HEK293 (cell line): ENCODE results near the gene LKAAEAR1.
A peak's percentile ranks its signal among the peaks of the same experiment; 100 is the strongest.

Experiments
- CTCF ChIP-seq: fragments of 450-650 bp; formaldehyde crosslinking; IDR thresholded peaks from 2 replicates; pipeline ENCODE4 v1.5.1; 2016; ENCODE audit warnings: missing biosample characterization, missing genetic modification characterization
- GLI2 ChIP-seq: fragments of 450-650 bp; formaldehyde crosslinking; IDR thresholded peaks from 2 replicates; pipeline ENCODE4; 2017; ENCODE audit warnings: missing biosample characterization, missing genetic modification characterization, low read depth, borderline replicate concordance
- INSM2 ChIP-seq: fragments of 450-650 bp; formaldehyde crosslinking; IDR thresholded peaks from 2 replicates; pipeline ENCODE4 v1.5.1; 2016; ENCODE audit warnings: missing biosample characterization, missing genetic modification characterization
- KLF10 ChIP-seq: fragments of 450-650 bp; IDR thresholded peaks from 2 replicates; pipeline ENCODE4 v1.5.1; 2018; ENCODE audit warnings: missing biosample characterization, mild to moderate bottlenecking, missing genetic modification characterization
- KLF9 ChIP-seq: fragments of 450-650 bp; formaldehyde crosslinking; IDR thresholded peaks from 2 replicates; pipeline ENCODE4 v1.5.1; 2016; ENCODE audit warnings: missing biosample characterization, missing genetic modification characterization, low read depth
- MZF1 ChIP-seq: fragments of 450-650 bp; formaldehyde crosslinking; IDR thresholded peaks from 2 replicates; pipeline ENCODE4 v1.5.1; 2017; ENCODE audit warnings: missing biosample characterization, missing genetic modification characterization, borderline replicate concordance
- SALL2 ChIP-seq: fragments of 450-650 bp; formaldehyde crosslinking; IDR thresholded peaks from 2 replicates; pipeline ENCODE4 v1.5.0; 2017; ENCODE audit warnings: missing biosample characterization, mild to moderate bottlenecking, missing genetic modification characterization, borderline replicate concordance
- YY1 ChIP-seq: fragments of 450-650 bp; formaldehyde crosslinking; IDR thresholded peaks from 2 replicates; pipeline ENCODE4 v1.5.1; 2018; ENCODE audit warnings: missing biosample characterization, missing genetic modification characterization
- ZBTB21 ChIP-seq: fragments of 450-650 bp; formaldehyde crosslinking; IDR thresholded peaks from 2 replicates; pipeline ENCODE4 v1.5.1; 2017; ENCODE audit warnings: missing biosample characterization, missing genetic modification characterization
- ZBTB26 ChIP-seq: fragments of 450-650 bp; formaldehyde crosslinking; optimal IDR thresholded peaks from 2 replicates; pipeline ENCODE3; 2016; ENCODE audit warnings: missing biosample characterization, mild to moderate bottlenecking, missing genetic modification characterization
- ZNF112 ChIP-seq: fragments of 450-650 bp; formaldehyde crosslinking; IDR thresholded peaks from 2 replicates; pipeline ENCODE4 v1.5.0; 2017; ENCODE audit warnings: missing biosample characterization, missing genetic modification characterization
- ZNF138 ChIP-seq: fragments of 450-650 bp; formaldehyde crosslinking; IDR thresholded peaks from 2 replicates; pipeline ENCODE4 v1.5.1; 2016; ENCODE audit warnings: missing biosample characterization, missing genetic modification characterization, borderline replicate concordance
- ZNF146 ChIP-seq: fragments of 450-650 bp; formaldehyde crosslinking; IDR thresholded peaks from 2 replicates; pipeline ENCODE4 v1.5.1; 2016; ENCODE audit warnings: missing biosample characterization, missing genetic modification characterization
- ZNF175 ChIP-seq: fragments of 450-650 bp; formaldehyde crosslinking; IDR thresholded peaks from 2 replicates; pipeline ENCODE4 v1.5.1; 2016; ENCODE audit warnings: missing biosample characterization, missing genetic modification characterization
- ZNF19 ChIP-seq: fragments of 450-650 bp; formaldehyde crosslinking; IDR thresholded peaks from 2 replicates; pipeline ENCODE4; 2016; ENCODE audit warnings: missing biosample characterization, missing genetic modification characterization, low read depth
- ZNF223 ChIP-seq: fragments of 450-650 bp; formaldehyde crosslinking; IDR thresholded peaks from 2 replicates; pipeline ENCODE4 v1.5.1; 2016; ENCODE audit warnings: missing biosample characterization, missing genetic modification characterization
- ZNF239 ChIP-seq: fragments of 450-650 bp; formaldehyde crosslinking; IDR thresholded peaks from 2 replicates; pipeline ENCODE4 v1.5.1; 2016; ENCODE audit warnings: missing biosample characterization, missing genetic modification characterization
- ZNF24 ChIP-seq: fragments of 450-650 bp; formaldehyde crosslinking; IDR thresholded peaks from 2 replicates; pipeline ENCODE4 v1.5.1; 2016; ENCODE audit warnings: missing biosample characterization, missing genetic modification characterization
- ZNF341 ChIP-seq: fragments of 450-650 bp; formaldehyde crosslinking; IDR thresholded peaks from 2 replicates; pipeline ENCODE4; 2016; ENCODE audit warnings: low read depth, missing biosample characterization, missing genetic modification characterization
- ZNF354C ChIP-seq: fragments of 450-650 bp; formaldehyde crosslinking; IDR thresholded peaks from 2 replicates; pipeline ENCODE4 v1.5.1; 2016; ENCODE audit warnings: missing biosample characterization, missing genetic modification characterization, low read depth, borderline replicate concordance
- ZNF416 ChIP-seq: fragments of 450-650 bp; formaldehyde crosslinking; IDR thresholded peaks from 2 replicates; pipeline ENCODE4 v1.5.1; 2016; ENCODE audit warnings: missing biosample characterization, missing genetic modification characterization
- ZNF514 ChIP-seq: fragments of 450-650 bp; formaldehyde crosslinking; IDR thresholded peaks from 2 replicates; pipeline ENCODE4 v1.5.1; 2016; ENCODE audit warnings: missing biosample characterization, missing genetic modification characterization
- ZNF521 ChIP-seq: fragments of 450-650 bp; formaldehyde crosslinking; IDR thresholded peaks from 2 replicates; pipeline ENCODE4 v1.5.1; 2017; ENCODE audit warnings: missing biosample characterization, mild to moderate bottlenecking, missing genetic modification characterization
- ZNF544 ChIP-seq: fragments of 450-650 bp; formaldehyde crosslinking; IDR thresholded peaks from 2 replicates; pipeline ENCODE4 v1.5.0; 2017; ENCODE audit warnings: missing biosample characterization, missing genetic modification characterization
- ZNF585B ChIP-seq: fragments of 450-650 bp; formaldehyde crosslinking; IDR thresholded peaks from 2 replicates; pipeline ENCODE4 v1.5.1; 2016; ENCODE audit warnings: missing biosample characterization, missing genetic modification characterization
- ZNF639 ChIP-seq: fragments of 450-650 bp; formaldehyde crosslinking; IDR thresholded peaks from 2 replicates; pipeline ENCODE4 v1.5.1; 2016; ENCODE audit warnings: missing biosample characterization, missing genetic modification characterization
- ZNF645 ChIP-seq: fragments of 450-650 bp; formaldehyde crosslinking; IDR thresholded peaks from 2 replicates; pipeline ENCODE4; 2016; ENCODE audit warnings: missing biosample characterization, missing genetic modification characterization
- ZNF660 ChIP-seq: fragments of 450-650 bp; IDR thresholded peaks from 2 replicates; pipeline ENCODE4 v1.5.1; 2018; ENCODE audit warnings: missing biosample characterization, mild to moderate bottlenecking, missing genetic modification characterization
- ZNF664 ChIP-seq: fragments of 450-650 bp; formaldehyde crosslinking; IDR thresholded peaks from 2 replicates; pipeline ENCODE4 v1.5.1; 2016; ENCODE audit warnings: missing biosample characterization, missing genetic modification characterization
- ZNF76 ChIP-seq: fragments of 450-650 bp; formaldehyde crosslinking; IDR thresholded peaks from 2 replicates; pipeline ENCODE4; 2016; ENCODE audit warnings: low read depth, missing biosample characterization, missing genetic modification characterization, borderline replicate concordance
- ZNF768 ChIP-seq: fragments of 450-650 bp; formaldehyde crosslinking; IDR thresholded peaks from 2 replicates; pipeline ENCODE4 v1.5.1; 2018; ENCODE audit warnings: missing biosample characterization, mild to moderate bottlenecking, missing genetic modification characterization
- ZNF792 ChIP-seq: fragments of 450-650 bp; formaldehyde crosslinking; IDR thresholded peaks from 2 replicates; pipeline ENCODE4 v1.5.1; 2016; ENCODE audit warnings: missing biosample characterization, missing genetic modification characterization
- ZSCAN4 ChIP-seq: fragments of 450-650 bp; formaldehyde crosslinking; IDR thresholded peaks from 2 replicates; pipeline ENCODE4 v1.5.1; 2017; ENCODE audit warnings: missing biosample characterization, missing genetic modification characterization

LKAAEAR1 gene

GRCh38 chr20:64038565-64039292 lies 45.5 kb downstream of the LKAAEAR1 start (continued):
- TF ChIP-seq KLF10 (tag by site-specific recombination) (no peak; the same call in 1 of the 2 replicates), ZNF514 (tag by site-specific recombination) (no peak), ZBTB26 (peak; percentile 99), ZSCAN4 (tag by site-specific recombination) (no peak), ZNF639 (tag by site-specific recombination) (no peak), ZBTB21 (no peak), GLI2 (no peak), KLF9 (peak; percentile 53; the same call in 1 of the 2 replicates), ZNF239 (tag by site-specific recombination) (no peak), CTCF (tag by site-specific recombination) (peak; percentile 89), ZNF138 (no peak), ZNF146 (tag by site-specific recombination) (no peak), SALL2 (tag by site-specific recombination) (no peak), ZNF792 (tag by site-specific recombination) (no peak), ZNF664 (no peak), ZNF354C (tag by site-specific recombination) (no peak), ZNF112 (tag by site-specific recombination) (no peak), ZNF341 (peak; percentile 65), ZNF24 (tag by site-specific recombination) (no peak), ZNF768 (tag by site-specific recombination) (no peak), ZNF175 (tag by site-specific recombination) (no peak), ZNF416 (tag by site-specific recombination) (no peak), ZNF223 (no peak), INSM2 (tag by site-specific recombination) (no peak), MZF1 (tag by site-specific recombination) (no peak), ZNF19 (tag by site-specific recombination) (no peak), YY1 (tag by site-specific recombination) (0 out of 2 replicates have a peak, but pooled peaks have one; percentile 10), ZNF660 (tag by site-specific recombination) (no peak), ZNF76 (tag by site-specific recombination) (peak; percentile 55; the same call in 1 of the 2 replicates), ZNF521 (no peak), ZNF544 (tag by site-specific recombination) (no peak), ZNF645 (tag by site-specific recombination) (no peak), ZNF585B (tag by site-specific recombination) (no peak)
